Sigmoid colon (tissue), 3 donors: ENCODE results near the gene TMEM219.

ENCODE experiments used
- CTCF ChIP-seq, 4 experiments: fragments of 450-650 bp in 3 of 4; fragments of 200-600 bp in 1 of 4; IDR thresholded peaks; one replicate each; pipeline ENCODE4 v1.5.1; 2016 to 2019; ENCODE audit warnings: antibody characterized with exemption in 4 of 4, mild to moderate bottlenecking in 3 of 4, moderate library complexity in 2 of 4
- POLR2A ChIP-seq, 2 donors: fragments of 450-650 bp; IDR thresholded peaks; one replicate each; pipeline ENCODE4 v1.6.1; 2016; ENCODE audit warnings: antibody characterized with exemption in 2 of 2, mild to moderate bottlenecking in 2 of 2, moderate library complexity in 2 of 2

- TF ChIP-seq CTCF (IDR thresholded peaks at IDR 0.05), result no peak
- no peak for TF ChIP-seq POLR2A (IDR thresholded peaks at IDR 0.05)
These were observed 17.8 kb upstream of the TMEM219 start for GRCh38 chr16:29943846-29944799.
